Measurements from ENCODE around the gene ERBB4. TPM values are rescaled to one million over a fixed set of nuclear protein-coding genes. Genes with fewer than 3 reads are reported as not detected.

ERBB4 gene
- total and polyA plus RNA-seq, 2 of the 8 experiments (the other 6 are each of a cell fraction or from before 2014, with no cell fraction given), result 0.34 to 1.3 TPM

DNA sequence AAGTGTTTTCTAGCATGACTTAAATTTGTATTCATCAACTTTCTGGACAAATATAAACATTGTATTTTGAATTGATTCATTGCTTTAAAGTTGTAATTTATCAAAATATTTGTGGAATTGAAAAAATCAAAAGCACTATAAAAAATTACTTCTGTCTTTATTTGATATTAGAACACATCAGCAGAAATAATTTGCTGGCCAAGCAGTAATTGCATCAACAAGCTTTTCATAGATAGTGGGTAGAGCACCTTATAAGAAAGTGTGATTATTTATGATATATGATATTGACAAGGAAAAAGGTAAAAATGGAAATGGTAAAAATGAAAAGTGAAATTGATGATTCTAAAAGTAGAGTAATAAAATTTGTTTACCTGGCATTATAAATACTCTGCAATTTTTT lies 1121.1 kb downstream of the ERBB4 start (continued):
- no peak for TF ChIP-seq POLR2AphosphoS5 (IDR thresholded peaks at IDR 0.05; ENCODE audit: low read depth, low read length)
